ENCODE data around the gene ASPG.

ASPG gene

GRCh38 chr14:104119119-104119487 lies 33.6 kb downstream of the ASPG start:
- FAIRE-seq = no peak

GRCh38 chr14:104119488-104120251 lies 34.2 kb downstream of the ASPG start:
- FAIRE-seq = no peak

- FAIRE-seq = no peak
Measured at GRCh38 chr14:104120281-104120741, 34.8 kb downstream of the ASPG start.

- FAIRE-seq = no peak
Measured at GRCh38 chr14:104121142-104121541, 35.6 kb downstream of the ASPG start.

- peak; percentile 24 for FAIRE-seq
Measured at GRCh38 chr14:104123879-104124278, 38.4 kb downstream of the ASPG start.

- FAIRE-seq = no peak
Measured at GRCh38 chr14:104125011-104125410, 39.5 kb downstream of the ASPG start.

- no peak for FAIRE-seq
Measured at GRCh38 chr14:104126753-104127152, 41.3 kb downstream of the ASPG start.

GRCh38 chr14:104128981-104129380 lies 43.5 kb downstream of the ASPG start:
- FAIRE-seq = no peak

GRCh38 chr14:104129556-104129955 lies 44.1 kb downstream of the ASPG start:
- FAIRE-seq = no peak

- no peak for FAIRE-seq
Measured at GRCh38 chr14:104130974-104131651, 45.6 kb downstream of the ASPG start.

- FAIRE-seq = no peak
Measured at GRCh38 chr14:104131968-104132732, 46.6 kb downstream of the ASPG start.

- FAIRE-seq = no peak
Measured at GRCh38 chr14:104132981-104133380, 47.5 kb downstream of the ASPG start.

- no peak for FAIRE-seq
Measured at GRCh38 chr14:104133496-104133895, 48.0 kb downstream of the ASPG start.

GRCh38 chr14:104134061-104134965 lies 48.8 kb downstream of the ASPG start:
- no peak for FAIRE-seq

- FAIRE-seq = no peak
Measured at GRCh38 chr14:104135121-104135903, 49.8 kb downstream of the ASPG start.

GRCh38 chr14:104135904-104136471 lies 50.5 kb downstream of the ASPG start:
- FAIRE-seq = no peak

- FAIRE-seq = no peak
Measured at GRCh38 chr14:104136472-104137296, 51.2 kb downstream of the ASPG start.

GRCh38 chr14:104137297-104138097 lies 52.0 kb downstream of the ASPG start:
- FAIRE-seq = no peak

- FAIRE-seq = no peak
Measured at GRCh38 chr14:104138098-104138717, 52.7 kb downstream of the ASPG start, which contains the start of gene KIF26A. KIF26A (plus strand) TSS chr14:104138587; CDS start chr14:104138723, 136 bp downstream.
